GM12873 (cell line): Measurements from ENCODE around the gene ATP1B4.
A peak's percentile ranks its signal among the peaks of the same experiment; 100 is the strongest.

Experiments
- CTCF ChIP-seq: IDR thresholded peaks from 2 replicates; pipeline ENCODE4 v1.5.1; 2012; ENCODE audit warnings: low read depth, mild to moderate bottlenecking, moderate library complexity, low read length, control low read depth; ENCODE audit not compliant: insufficient read depth; ENCODE audit errors: missing control alignments

The ATP1B4 gene

GRCh38 chrX:120358737-120359456 is 3.0 kb upstream of the ATP1B4 start:
- TF ChIP-seq CTCF = no peak

- TF ChIP-seq CTCF = peak; percentile 78
These were observed 3.4 kb downstream of the ATP1B4 start for GRCh38 chrX:120365320-120365719.

GRCh38 chrX:120365968-120366367 is 4.1 kb downstream of the ATP1B4 start:
- TF ChIP-seq CTCF = no peak

- TF ChIP-seq CTCF = no peak
These were observed 4.9 kb downstream of the ATP1B4 start for GRCh38 chrX:120366794-120367193.

- no peak for TF ChIP-seq CTCF
These were observed 5.7 kb downstream of the ATP1B4 start for GRCh38 chrX:120367402-120368109.

GRCh38 chrX:120372667-120373370 is 10.9 kb downstream of the ATP1B4 start:
- TF ChIP-seq CTCF = no peak

- no peak for TF ChIP-seq CTCF
These were observed 15.3 kb downstream of the ATP1B4 start for GRCh38 chrX:120377179-120377578.
